T follicular helper cell (primary cell): ENCODE results near the gene SDHB.

Source experiments
- DNase-seq: peaks from one replicate; pipeline ENCODE4 v3.0.0-alpha.2; 2020; ENCODE audit warnings: low read depth
- total RNA-seq, 2 experiments: gene quantifications; one replicate each; lab custom pipeline; 2026; lab: John Stamatoyannopoulos, UW

SDHB gene
- 61.8 to 117 reads per million in 2 experiments for total RNA-seq

DNA sequence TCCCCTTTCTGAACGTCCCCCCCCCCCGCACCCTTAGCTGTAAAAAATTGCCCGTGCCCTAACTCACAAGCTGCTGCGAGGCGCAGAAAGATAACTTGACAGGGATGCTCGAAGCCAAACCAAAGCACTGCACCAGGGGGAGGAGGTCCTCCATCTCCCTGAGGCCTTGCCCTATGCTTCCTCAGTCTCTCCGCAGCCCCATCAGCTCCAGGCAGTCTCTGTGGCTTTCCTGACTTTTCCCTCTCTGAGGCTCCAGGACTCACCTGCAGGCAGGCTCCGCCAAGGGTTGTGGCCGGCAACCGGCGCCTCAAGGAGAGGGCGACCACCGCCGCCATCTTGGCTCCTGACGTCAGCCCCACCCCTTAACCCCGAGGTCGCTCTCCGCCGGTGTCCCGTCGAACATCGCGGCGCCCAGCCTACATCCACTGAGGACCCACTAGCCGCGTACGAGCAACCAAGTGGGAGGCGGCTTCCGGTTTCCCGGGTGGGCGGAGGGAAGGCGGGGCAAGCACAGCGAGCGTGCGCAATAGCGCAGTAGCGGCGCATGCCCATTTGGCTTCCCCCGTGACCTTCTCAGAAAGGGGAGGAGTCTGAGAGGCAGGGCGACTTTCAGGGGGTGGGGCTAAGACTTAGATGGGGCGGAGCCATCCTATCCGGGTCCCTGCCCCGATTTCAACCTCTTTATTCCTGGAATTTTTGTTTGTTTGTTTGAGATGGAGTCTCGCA is at the start of gene SDHB:
Gene SDHB, minus strand, starts transcription at position 348 of the 726 bp plus-strand sequence. Its CDS starts 13 bp downstream, at position 335.
- peak; percentile 98 for DNase-seq

DNA sequence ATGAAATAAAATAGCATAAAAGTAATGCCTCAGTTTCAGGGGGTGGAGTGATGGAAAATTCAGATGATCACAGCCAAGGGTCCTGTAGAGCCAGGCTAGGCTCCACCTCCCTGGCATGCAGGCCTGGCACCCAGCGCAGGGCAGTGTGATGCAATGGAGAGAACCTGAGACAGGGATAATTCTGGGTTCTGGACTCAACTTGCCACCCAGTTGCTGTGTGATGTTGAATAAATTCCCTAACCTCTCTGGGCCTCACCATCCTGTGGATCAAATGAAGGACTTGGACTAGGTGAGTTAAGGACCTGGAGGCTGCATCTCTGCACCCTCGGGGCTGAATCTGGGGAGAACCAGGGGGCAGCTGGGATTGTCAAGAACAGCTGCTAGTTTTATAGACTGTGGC is 48.4 kb upstream of the SDHB start:
- DNase-seq = no peak

DNA sequence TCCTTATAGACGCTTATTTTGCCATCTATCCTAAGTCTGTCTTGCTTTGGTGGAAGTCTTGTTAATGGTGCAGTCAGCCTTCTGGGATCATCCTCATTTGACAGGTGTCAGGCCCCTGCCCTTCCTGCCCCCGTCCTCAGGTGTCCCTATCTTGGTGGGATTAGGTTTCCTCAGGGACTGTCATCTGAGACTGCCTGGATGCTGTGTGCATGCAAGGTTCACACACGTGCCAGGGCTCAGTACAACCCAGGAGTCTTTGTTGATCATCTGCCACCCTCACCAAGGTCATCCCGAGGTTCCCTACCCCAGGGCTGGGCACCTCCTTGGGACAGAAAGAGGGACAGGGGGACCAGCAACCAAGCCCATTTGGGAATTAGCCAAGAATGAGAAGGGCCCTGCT is 47.4 kb upstream of the SDHB start:
- DNase-seq = no peak

DNA sequence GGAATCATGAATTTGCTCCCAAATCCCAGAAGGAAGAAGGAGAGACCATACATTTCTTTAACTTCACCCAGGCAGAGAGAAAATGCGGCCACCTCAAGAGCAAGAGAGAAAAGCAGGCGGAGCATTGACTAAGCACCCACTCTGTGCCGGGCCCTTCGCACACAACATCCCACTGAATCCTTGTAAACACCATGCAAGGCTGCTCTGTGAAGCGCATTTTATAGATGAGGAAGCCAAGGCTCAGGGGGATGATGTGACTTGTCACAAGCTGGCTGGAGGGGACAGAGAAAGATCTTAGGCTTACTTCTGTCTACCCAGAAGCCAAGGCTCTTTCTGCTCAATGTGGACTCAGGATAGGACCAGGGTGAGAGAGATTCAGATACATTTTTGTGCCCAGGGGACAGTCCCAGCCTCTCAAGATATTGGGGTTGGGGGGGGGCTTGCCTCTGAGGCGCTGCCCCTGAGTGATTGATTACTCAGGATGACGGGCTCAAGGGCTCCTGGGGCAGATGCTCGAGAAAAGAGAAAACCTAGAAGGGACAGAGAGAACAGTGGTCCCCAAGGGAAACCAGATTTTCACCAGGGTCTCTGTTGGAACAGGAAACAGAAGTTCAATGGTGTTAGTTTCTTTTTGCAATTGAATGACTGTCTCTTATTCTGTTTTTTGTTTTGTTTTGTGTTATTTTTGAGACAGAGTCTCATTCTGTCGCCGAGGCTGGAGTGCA is 45.9 kb upstream of the SDHB start:
- no peak for DNase-seq

DNA sequence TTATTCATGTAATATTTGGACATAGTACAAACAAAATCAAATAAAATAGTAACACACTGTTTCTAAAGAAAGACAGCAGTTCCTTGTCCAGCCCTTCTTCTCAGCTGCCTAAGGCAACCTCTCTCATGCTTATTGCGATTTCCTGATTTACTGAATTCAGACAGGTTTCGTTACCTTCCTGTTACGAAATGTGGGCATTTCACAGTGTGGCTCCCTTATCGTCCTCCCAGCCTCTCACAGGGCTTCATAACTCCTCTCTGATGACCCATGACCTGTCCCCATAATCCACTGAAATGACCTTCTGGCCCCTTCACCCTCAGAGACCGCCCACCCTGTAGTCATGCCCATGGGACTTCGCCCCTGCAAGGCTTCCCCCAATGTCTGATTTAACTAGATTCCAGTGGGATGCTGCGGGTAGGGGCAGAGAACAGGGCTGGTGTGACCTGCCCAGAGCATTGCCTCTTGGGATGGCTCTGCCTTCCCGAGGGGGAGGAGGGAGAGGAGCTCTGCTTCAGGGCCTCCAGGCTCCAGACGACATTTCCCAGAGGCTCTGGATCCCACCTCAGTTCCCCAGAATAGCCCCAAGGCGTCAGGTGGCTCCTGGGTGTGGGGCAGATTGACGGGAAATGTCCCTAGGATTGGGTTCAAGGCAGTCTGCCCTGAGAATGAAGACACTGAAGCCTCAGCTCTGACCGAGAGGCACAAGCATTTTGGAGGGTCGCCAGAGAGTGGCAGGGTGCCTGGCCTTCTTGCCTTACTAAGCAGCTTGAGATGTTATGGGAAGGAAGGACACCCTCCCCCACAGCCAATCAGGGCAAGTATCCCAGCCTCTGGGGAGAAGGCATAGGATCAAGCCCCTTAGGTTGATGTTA is 44.9 kb upstream of the SDHB start:
- DNase-seq = no peak

DNA sequence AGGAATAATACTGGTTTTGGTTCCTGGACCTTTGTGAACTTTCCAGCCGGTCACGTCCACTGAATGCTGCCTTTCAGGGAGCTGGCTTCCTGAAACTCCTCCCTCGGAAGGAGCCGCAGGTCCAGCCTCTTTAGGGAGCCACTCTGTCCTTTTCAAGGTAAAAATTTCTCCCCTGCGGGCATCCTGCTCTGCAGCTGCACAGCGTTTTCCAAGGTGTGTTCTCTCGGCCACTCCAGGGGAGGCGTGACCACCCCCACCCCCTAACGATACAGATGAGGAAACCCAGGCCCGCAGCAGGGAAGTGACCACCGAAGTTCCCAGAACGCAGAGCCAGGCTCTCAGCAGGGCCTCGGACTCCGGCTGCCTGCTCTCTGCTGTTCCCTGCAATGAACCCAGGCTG is 44.0 kb upstream of the SDHB start:
- DNase-seq = no peak

DNA sequence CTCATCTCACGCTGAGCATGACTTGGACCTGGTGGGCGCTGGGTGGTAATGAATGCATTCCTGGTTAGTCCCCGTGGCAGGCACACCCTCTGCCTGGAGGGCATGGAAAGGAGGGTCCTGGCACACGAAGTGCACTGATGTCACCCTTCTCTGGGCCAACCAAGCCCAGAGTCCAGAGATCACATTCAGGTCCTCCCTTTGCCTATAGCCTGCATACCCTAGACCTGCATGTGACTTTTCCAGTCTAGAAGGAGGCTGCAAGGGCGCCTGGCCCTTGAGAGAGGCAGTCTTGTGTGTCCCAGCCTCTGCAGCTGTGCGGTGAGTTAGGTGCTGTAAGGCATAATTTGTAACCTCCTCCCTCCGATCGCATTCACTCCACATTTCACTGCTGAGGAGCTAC is 43.3 kb upstream of the SDHB start:
- no peak for DNase-seq

DNA sequence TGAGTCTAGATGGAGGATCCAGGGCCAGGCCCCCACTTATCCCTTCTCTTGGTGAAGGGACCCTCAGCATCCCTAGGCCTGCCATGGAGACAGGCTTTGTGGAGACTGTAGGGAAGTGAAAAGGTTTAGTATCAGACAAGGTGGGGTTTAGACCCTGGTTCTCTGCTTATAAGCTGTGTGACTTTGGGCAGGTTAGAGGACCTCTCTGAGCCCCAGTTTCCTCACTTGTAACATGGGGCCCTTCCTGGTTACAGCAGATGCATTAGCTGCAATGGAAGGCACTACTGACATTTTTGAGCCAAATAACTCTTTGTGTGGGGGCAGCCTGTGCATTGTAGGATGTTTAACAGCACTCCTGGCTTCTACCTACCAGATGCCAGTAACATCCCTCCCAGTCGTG is 42.8 kb upstream of the SDHB start:
- no peak for DNase-seq

DNA sequence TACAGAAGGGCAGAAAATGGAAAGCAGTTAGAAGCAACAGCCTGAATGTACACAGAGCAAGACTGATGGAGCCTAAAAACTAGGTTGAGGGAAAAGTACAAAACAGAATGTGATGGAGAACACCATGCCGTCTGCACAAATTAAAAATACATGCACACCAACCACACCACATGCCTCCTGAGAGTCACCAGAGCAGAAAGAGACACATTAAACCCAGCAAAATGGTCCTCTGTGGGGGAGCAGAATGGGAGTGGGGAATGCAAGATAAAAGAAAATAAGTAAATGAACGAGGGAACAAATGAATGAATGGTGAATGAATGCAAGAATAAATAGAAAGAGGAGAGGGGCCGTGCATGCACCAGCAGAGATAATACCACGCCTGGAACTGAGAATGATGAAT is 41.3 kb upstream of the SDHB start:
- DNase-seq = no peak

DNA sequence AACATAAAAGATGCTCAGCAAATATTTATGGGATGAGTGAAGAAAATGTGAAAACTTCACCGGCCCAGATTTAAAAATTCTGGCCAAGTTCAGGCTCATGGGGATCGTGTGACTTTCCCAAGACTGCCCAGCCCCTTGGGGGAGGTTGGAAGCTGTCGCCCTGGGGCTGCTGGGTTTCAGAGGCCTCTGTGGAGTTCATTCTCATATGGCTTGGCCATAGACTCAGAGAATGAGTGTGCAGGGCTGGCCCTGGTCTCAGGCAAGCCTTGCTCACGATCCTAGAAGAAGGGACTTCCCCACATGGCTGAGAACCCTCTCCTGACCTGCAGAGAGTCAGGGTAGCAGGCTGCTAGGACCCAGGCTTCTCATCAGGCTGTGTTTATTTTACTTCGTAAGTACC is 40.8 kb upstream of the SDHB start:
- no peak for DNase-seq

DNA sequence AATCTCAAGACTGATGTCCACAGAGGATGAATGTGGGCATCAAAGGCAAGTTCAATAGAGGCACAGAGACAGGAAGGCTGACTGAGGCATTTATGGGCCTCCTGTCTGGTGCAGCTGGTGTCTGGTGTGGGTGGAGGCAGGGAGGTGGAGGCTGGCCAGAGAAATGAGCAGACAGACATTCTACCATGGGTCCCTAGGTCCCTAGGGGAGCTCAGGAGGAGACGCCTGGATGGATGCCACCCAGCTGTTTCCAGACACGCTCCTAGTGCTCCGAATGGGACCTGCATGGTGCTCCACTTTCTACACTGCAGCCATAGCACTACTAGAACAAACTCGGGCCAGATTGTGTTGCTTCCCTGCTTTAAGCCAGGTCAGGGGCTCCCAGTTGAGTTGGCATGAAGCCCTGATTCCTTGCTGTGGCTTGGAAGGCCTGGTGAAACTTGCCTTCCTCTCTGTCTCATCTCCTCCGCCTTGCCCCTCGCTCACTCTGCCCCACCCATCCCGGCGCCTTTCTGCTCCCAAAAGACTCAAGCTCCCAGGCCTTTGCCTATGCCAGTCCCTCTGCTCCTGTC is 40.1 kb upstream of the SDHB start:
- no peak for DNase-seq

DNA sequence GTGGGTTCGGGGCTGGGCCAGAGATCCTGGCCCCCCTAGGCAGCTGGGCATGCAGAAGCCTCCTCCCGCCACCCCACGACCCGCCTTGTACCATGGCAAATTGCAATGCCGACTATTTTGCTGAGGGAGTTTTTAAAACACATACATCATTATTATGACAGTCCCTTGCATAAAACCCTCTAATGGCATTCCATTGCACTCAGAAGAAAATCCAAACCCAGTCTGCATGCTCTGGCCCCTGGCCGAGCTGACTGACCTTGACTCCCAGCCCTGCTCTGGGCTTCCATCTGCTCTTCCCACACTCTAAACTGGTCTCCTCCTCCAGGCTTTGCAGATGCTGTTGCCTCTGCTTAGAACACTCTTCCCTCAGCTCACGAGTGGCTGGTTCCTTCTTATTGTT is 37.4 kb upstream of the SDHB start:
- no peak for DNase-seq

DNA sequence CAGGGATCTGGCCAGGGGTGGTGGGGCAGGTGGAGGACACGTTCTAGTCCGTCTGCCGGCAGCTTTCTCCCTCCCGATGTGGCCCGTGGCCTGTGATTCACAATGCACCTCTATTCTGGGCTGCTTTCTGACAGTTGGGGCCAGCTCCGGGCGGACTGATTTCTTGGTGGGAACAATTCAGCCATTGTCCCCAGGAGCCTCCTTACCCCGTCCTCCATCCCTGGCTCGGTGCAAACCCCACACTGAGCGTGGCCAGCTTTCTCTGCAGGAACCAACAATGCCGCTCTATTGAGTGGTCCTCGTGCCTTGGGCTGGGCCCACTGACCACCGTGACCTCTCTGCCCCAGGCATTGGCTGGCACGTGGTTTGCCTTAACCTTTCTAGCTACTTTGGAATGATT is 35.7 kb upstream of the SDHB start:
- no peak for DNase-seq

DNA sequence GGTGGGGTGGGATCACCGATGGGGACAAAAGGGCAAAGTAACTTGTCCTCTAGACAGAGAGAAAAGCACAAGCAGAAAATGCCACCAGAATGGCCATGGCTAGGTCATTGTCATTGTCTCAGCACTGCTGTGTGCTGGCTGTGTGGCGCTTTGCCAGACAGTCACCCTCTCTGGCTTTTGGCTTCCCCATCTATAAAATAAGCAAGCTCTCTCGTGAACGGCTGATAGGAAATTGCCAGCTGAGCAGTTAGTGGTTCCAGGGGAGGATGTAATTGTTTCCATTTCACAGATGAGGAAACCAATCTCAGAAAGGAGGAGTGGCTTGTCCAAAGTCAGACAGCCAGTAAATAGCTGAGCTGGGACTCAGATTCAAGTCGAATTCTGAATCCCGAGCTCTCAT is 32.9 kb upstream of the SDHB start:
- DNase-seq = no peak

DNA sequence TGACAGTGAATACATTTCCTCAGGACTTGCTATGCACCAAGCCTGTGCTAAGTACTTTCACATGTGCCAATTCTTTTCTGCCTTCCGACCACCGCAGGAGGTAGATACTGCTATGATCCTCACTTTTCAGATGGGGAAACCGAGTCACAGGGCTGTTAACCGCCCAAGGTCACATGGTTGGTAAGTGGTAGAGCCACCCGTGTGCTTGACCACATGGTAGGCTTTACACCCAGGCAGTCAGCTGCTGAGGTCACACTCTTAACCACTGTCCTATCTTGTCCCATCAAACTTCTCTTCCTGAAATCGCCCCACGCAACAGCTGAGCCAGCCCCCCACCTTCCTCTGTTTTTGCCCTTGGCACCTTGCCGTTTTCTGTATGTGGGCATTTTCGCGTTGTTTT is 31.0 kb upstream of the SDHB start:
- no peak for DNase-seq

DNA sequence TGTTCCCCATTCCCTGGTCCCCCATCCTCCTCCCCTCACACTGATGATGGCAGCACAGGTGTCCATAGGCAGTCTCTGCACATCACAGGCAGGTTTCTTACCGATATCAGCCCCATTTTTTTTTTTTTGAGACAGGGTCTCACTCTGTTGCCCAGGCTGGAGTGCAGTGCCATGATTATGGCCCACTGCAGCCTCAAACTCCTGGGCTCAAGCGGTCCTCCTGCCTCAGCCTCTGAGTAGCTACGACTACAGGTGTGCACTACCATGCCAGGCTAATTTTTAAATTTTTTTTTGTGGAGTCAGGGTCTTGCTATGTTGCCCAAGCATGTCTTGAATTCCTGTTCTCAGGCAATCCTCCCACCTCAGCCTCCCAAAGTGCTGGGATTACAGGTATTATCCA is 28.9 kb upstream of the SDHB start:
- DNase-seq = no peak

DNA sequence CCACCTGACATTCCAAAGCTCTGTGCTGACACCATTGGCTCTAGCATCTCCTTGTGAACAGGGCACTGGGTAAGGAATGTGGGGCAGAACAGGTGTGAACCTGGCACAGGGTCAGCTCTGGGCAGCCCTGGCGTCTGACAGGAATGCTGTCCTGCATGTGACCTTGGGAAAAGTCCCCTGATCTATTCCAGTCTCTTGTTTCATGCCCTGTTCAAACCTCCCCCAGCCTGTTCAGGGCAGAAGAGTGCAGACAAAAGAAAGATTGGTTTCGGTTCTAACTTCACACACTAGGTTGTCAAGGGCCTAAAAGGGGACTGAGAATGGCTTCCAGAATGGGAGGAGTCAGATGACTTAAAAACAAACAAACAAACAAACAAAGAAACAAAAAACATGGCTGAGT is 27.6 kb upstream of the SDHB start:
- DNase-seq = no peak

DNA sequence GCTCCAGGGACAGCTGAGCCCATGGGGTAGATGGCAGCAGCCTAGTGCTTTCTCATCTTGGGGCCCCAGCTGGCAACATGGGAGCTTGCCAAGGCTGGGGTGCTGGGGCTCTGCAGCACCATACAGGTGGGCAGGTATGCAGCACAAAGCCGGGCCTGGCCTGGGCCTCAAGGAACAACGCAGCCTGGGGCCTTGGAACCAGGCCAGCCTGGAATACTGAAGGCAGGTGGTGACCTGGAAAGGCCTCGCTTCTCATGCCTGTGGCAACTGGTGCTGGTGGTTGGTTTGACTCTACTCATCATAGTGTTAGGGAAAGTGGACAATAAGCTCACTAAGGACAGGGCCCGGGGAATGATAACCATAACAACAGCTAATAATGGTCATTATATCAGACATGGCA is 27.0 kb upstream of the SDHB start:
- no peak for DNase-seq

DNA sequence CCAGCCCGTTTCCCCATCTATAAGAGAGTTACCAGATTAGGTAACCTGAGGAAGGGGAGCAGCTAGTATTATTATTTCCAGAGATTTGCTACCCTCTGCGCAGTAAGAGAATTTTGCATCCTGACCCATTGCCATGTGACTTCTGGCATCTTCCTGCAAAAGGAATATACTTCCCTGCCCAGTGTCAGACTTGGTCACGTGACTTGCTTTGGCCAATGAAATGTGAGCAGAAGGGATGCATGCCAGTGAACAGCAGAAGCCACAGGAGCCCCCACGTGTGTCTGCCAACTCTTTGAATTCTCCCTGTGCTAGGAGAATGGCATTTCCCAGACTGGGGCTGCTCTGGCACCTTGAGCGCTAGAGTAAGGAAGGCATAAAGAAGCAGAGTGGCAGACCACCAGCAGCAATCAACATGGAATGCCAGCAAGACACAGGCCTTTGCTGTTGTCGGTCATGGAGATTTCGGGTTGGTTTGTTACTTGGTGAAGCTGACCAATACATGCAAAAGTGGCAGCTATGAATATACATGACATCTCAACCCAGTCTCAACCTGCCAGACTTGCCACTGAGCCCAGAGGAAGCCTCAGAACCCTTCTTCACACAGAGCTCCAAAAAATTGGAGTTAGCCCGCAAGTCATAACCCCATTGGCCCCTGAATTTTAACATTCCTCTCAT is 26.4 kb upstream of the SDHB start:
- no peak for DNase-seq

DNA sequence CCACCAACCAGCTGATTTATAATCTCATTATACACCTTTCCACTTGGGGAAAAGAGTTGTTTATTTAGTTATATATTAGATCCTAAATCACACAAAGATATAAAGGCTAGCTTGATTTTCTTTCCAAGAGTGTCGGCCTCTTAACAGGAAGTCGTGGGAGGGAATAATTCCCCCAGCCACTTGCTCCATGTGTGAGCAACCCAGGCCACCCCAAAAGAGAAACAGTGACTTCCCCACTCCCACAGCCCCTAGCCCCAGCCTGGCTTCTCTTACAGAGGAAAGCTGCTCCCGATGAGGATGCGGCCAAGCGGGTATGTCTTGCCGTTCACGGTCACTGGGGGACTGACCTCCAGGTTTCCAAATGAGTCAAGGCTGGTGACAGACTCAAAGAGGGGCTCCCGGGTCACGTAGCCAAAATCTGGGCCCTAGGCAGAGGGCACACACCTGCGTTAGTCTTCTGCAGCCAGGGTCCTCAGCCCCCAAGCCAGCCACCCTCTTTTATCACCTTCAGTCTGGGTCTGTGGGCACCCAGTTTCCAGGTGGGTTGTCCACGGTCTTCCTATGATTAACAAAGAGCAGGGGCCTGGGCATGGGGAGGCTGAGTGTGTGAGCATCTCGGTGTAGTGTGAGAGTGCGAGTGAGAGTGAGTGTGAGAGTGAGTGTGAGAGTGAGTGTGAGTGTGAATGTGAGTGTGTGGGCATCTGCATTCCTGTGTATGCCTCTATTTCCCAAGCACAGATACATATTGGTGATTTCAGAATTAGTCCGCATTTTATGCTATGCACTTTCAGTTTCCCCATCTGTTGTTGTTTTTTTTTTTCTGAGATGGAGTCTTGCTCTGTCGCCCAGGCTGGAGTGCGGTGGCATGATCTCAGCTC is 25.4 kb upstream of the SDHB start:
- DNase-seq = no peak
